H9 (cell line): ENCODE data around the gene ATG9B. TPM values are rescaled to one million over a fixed set of nuclear protein-coding genes. Genes with fewer than 3 reads are reported as not detected.

Experiments
- DNase-seq: peaks from one replicate; pipeline ENCODE4 v3.0.0-alpha.2; 2017
- H2AFZ ChIP-seq: one replicate; pipeline ENCODE4 v1.6.1; 2013; ENCODE audit warnings: mild to moderate bottlenecking, low read length, control low read depth, moderate library complexity
- H2AK5ac ChIP-seq: 2 replicates; pipeline ENCODE4 v1.6.1; 2013; ENCODE audit warnings: low read length, control low read depth, mixed read lengths; ENCODE audit not compliant: insufficient read length
- H2BK120ac ChIP-seq: one replicate; pipeline ENCODE4 v1.6.1; 2013; ENCODE audit warnings: low read depth, mild to moderate bottlenecking, low read length, control low read depth, inconsistent platforms; ENCODE audit not compliant: poor library complexity, severe bottlenecking
- H2BK12ac ChIP-seq: 2 replicates; pipeline ENCODE4 v1.6.1; 2013; ENCODE audit warnings: low read length, control low read depth, mixed read lengths, low read depth; ENCODE audit not compliant: insufficient read length
- H2BK15ac ChIP-seq: 2 replicates; pipeline ENCODE4 v1.6.1; 2013; ENCODE audit warnings: low read depth, low read length, control low read depth
- H2BK20ac ChIP-seq: one replicate; pipeline ENCODE4 v1.6.1; 2013; ENCODE audit warnings: low read depth, mild to moderate bottlenecking, low read length, control low read depth, inconsistent platforms; ENCODE audit not compliant: poor library complexity, severe bottlenecking
- H2BK5ac ChIP-seq: 2 replicates; pipeline ENCODE4 v1.6.1; 2013; ENCODE audit warnings: low read length, control low read depth, mixed read lengths; ENCODE audit not compliant: insufficient read length
- H3K14ac ChIP-seq: 2 replicates; pipeline ENCODE4 v1.6.1; 2013; ENCODE audit warnings: low read length, control low read depth; ENCODE audit not compliant: insufficient read depth
- H3K18ac ChIP-seq: 2 replicates; pipeline ENCODE4 v1.6.1; 2013; ENCODE audit warnings: low read depth, mild to moderate bottlenecking, mixed read lengths, low read length, control low read depth; ENCODE audit not compliant: insufficient read length
- H3K23ac ChIP-seq: 2 replicates; pipeline ENCODE4 v1.6.1; 2013; ENCODE audit warnings: low read length, control low read depth, mixed read lengths, low read depth; ENCODE audit not compliant: insufficient read length
- H3K23me2 ChIP-seq: 2 replicates; pipeline ENCODE4 v1.6.1; 2013; ENCODE audit warnings: low read depth, mild to moderate bottlenecking, mixed read lengths, low read length, control low read depth; ENCODE audit not compliant: insufficient read length, poor library complexity, severe bottlenecking
- H3K27ac ChIP-seq: 2 replicates; pipeline ENCODE4 v1.5.1; 2013; ENCODE audit warnings: low read length, control low read depth, mixed read lengths, low read depth; ENCODE audit not compliant: insufficient read length
- H3K27me3 ChIP-seq: 2 replicates; pipeline ENCODE4 v1.6.1; 2013; ENCODE audit warnings: low read length, control low read depth, inconsistent platforms; ENCODE audit not compliant: insufficient read depth
- H3K4ac ChIP-seq: 2 replicates; pipeline ENCODE4 v1.6.1; 2013; ENCODE audit warnings: low read depth, mild to moderate bottlenecking, control low read depth, inconsistent platforms, low read length, moderate library complexity
- H3K4me1 ChIP-seq: 2 replicates; pipeline ENCODE4 v1.6.1; 2013; ENCODE audit warnings: low read length, control low read depth, inconsistent platforms; ENCODE audit not compliant: insufficient read depth
- H3K4me2 ChIP-seq: 2 replicates; pipeline ENCODE4 v1.6.1; 2013; ENCODE audit warnings: low read length, control low read depth, mixed read lengths; ENCODE audit not compliant: insufficient read length, insufficient read depth
- H3K56ac ChIP-seq: 2 replicates; pipeline ENCODE4 v1.6.1; 2013; ENCODE audit warnings: low read depth, mild to moderate bottlenecking, mixed read lengths, low read length, control low read depth; ENCODE audit not compliant: insufficient read length
- H3K79me1 ChIP-seq: 2 replicates; pipeline ENCODE4 v1.6.1; 2013; ENCODE audit warnings: low read depth, mild to moderate bottlenecking, moderate library complexity, low read length, control low read depth, inconsistent platforms; ENCODE audit not compliant: insufficient read depth, poor library complexity, severe bottlenecking
- H3K79me2 ChIP-seq: 2 replicates; pipeline ENCODE4 v1.6.1; 2013; ENCODE audit warnings: low read length, control low read depth, inconsistent platforms; ENCODE audit not compliant: insufficient read depth
- H3K9ac ChIP-seq: 2 replicates; pipeline ENCODE4 v1.6.1; 2013; ENCODE audit warnings: low read length, control low read depth, mixed read lengths; ENCODE audit not compliant: insufficient read length; ENCODE audit errors: extremely low read depth
- H3K9me3 ChIP-seq: one replicate; pipeline ENCODE4 v1.6.1; 2013; ENCODE audit warnings: low read depth, low read length, inconsistent platforms; ENCODE audit not compliant: control insufficient read depth
- H3T11ph ChIP-seq: one replicate; pipeline ENCODE4 v1.6.1; 2013; ENCODE audit warnings: mild to moderate bottlenecking, low read length, control low read depth, inconsistent platforms
- H4K20me1 ChIP-seq: one replicate; pipeline ENCODE4 v1.6.1; 2013; ENCODE audit not compliant: control insufficient read depth, insufficient read length, insufficient read depth
- H4K5ac ChIP-seq: 2 replicates; pipeline ENCODE4 v1.6.1; 2013; ENCODE audit warnings: low read depth, mild to moderate bottlenecking, mixed read lengths, low read length, control low read depth; ENCODE audit not compliant: insufficient read length
- H4K8ac ChIP-seq: replicated peaks from 2 replicates; pipeline ENCODE4 v1.6.1; 2013; ENCODE audit warnings: low read length, control low read depth, mixed read lengths, low read depth; ENCODE audit not compliant: insufficient read length
- H4K91ac ChIP-seq: 2 replicates; pipeline ENCODE4 v1.6.1; 2013; ENCODE audit warnings: low read depth, mild to moderate bottlenecking, moderate library complexity, mixed read lengths, low read length, control low read depth; ENCODE audit not compliant: insufficient read length
- H3K27ac Mint-ChIP-seq, 3 experiments: 2 replicates in 2 of 3; 3 replicates in 1 of 3; pipeline ENCODE4 v1.8.0; 2020 to 2021; ENCODE audit warnings: mixed read lengths in 3 of 3, mild to moderate bottlenecking in 1 of 3, moderate library complexity in 1 of 3
- H3K27me3 Mint-ChIP-seq: 2 replicates; pipeline ENCODE4 v1.8.0; 2021; ENCODE audit warnings: low read depth, mild to moderate bottlenecking, moderate library complexity, mixed read lengths
- H3K36me3 Mint-ChIP-seq, 3 experiments: 2 replicates in 2 of 3; 3 replicates in 1 of 3; pipeline ENCODE4 v1.8.0; 2020 to 2021; ENCODE audit warnings: low read depth in 3 of 3, mixed read lengths in 3 of 3; ENCODE audit not compliant: insufficient read depth in 1 of 3
- H3K4me1 Mint-ChIP-seq, 2 experiments: 2 replicates each; pipeline ENCODE4 v1.8.0; 2020; ENCODE audit warnings: mixed read lengths in 2 of 2
- H3K4me3 Mint-ChIP-seq, 2 experiments: 2 replicates in 1 of 2; 3 replicates in 1 of 2; pipeline ENCODE4 v1.8.0; 2020 to 2021; ENCODE audit warnings: mild to moderate bottlenecking in 2 of 2, mixed read lengths in 2 of 2, moderate library complexity in 1 of 2
- H3K9me3 Mint-ChIP-seq, 2 experiments: 2 replicates in 1 of 2; 3 replicates in 1 of 2; pipeline ENCODE4 v1.8.0; 2020; ENCODE audit warnings: mild to moderate bottlenecking in 2 of 2, mixed read lengths in 2 of 2, moderate library complexity in 1 of 2
- CTCF ChIP-seq: fragments of 200-600 bp; sonication (generic); conservative IDR thresholded peaks from 3 replicates; pipeline ENCODE4 v1.8.0; 2021; ENCODE audit warnings: antibody characterized with exemption, mild to moderate bottlenecking
- WGBS: extraction: QIAGEN DNeasy Blood & Tissue Kit; methylation state at CpG from one replicate; pipeline ENCODE4 v1.1.7; 2013; ENCODE audit warnings: missing lambda C conversion rate, low lambda C conversion rate, mixed read lengths; ENCODE audit not compliant: insufficient read length; ENCODE audit errors: extremely low coverage; 5-methylcytosine and 5-hydroxymethylcytosine counted together
- total RNA-seq: library from RNA; stranded (reverse); gene quantifications from 2 replicates; pipeline ENCODE4 v1.2.1, GENCODE V29; 2021

The ATG9B gene
- total RNA-seq, 1 experiment from 2014 or later, result 1.5 TPM

GRCh38 chr7:151063212-151063561 is 38.9 kb upstream of the ATG9B start:
- no peak overlapping the region for H3K14ac ChIP-seq
- no peak overlapping the region for H3K27ac ChIP-seq
- Mint-ChIP-seq H3K27me3 (no peaks in the 10 kb centered on the region), H3K9me3 (no peaks in the 10 kb centered on the region; a peak in 1 of 5 replicates), H3K36me3 (peaks cover 21 to 36% (median 32%) of the 10 kb centered on the region in 3 experiments; a peak in 6 of 7 replicates), H3K4me3 (peak overlapping the region; percentile 67 to 78), H3K4me1 (peaks cover 36 to 44% of the 10 kb centered on the region in 2 experiments), H3K27ac (peak overlapping the region in 1 of 3 experiments; percentile 52; a peak in 1 of 7 replicates)
- no peak overlapping the region for H2BK5ac ChIP-seq
- H4K91ac ChIP-seq, result no peak overlapping the region
- H4K5ac ChIP-seq, result no peak overlapping the region
- no peaks in the 10 kb centered on the region for H3K9me3 ChIP-seq
- no peak overlapping the region for H3K4ac ChIP-seq
- no peaks in the 10 kb centered on the region for H3K79me1 ChIP-seq
- H3K27me3 ChIP-seq, result no peaks in the 10 kb centered on the region; the same call in 1 of the 2 replicates
- no peak overlapping the region for H4K8ac ChIP-seq
- no peaks in the 10 kb centered on the region for H4K20me1 ChIP-seq
- no peak overlapping the region for H2AFZ ChIP-seq
- H3K4me1 ChIP-seq, result peaks cover 8% of the 10 kb centered on the region
- WGBS, result no CpG with 5 or more reads among the region's 11 CpGs
- H2BK12ac ChIP-seq, result no peak overlapping the region
- no peak for TF ChIP-seq CTCF
- H2AK5ac ChIP-seq, result no peak overlapping the region
- no peak overlapping the region for H3T11ph ChIP-seq
- H2BK120ac ChIP-seq, result no peak overlapping the region
- H2BK15ac ChIP-seq, result no peak overlapping the region
- no peak for DNase-seq
- no peak overlapping the region for H3K9ac ChIP-seq
- no peak overlapping the region for H2BK20ac ChIP-seq
- no peaks in the 10 kb centered on the region for H3K79me2 ChIP-seq
- H3K23ac ChIP-seq, result no peak overlapping the region
- H3K4me2 ChIP-seq, result peak overlapping the region; percentile 58
- no peak overlapping the region for H3K18ac ChIP-seq
- peaks cover 30% of the 10 kb centered on the region for H3K23me2 ChIP-seq
- no peak overlapping the region for H3K56ac ChIP-seq
